GM12801 (cell line): ENCODE measurements around the gene C15orf61.

Experiments used
- TF ChIP-seq, protein P1 (sequence below): IDR thresholded peaks from one replicate; pipeline ENCODE4 v1.5.1; 2011; ENCODE audit warnings: control low read depth; ENCODE audit not compliant: insufficient read length; ENCODE audit errors: extremely low read depth

The C15orf61 gene

DNA sequence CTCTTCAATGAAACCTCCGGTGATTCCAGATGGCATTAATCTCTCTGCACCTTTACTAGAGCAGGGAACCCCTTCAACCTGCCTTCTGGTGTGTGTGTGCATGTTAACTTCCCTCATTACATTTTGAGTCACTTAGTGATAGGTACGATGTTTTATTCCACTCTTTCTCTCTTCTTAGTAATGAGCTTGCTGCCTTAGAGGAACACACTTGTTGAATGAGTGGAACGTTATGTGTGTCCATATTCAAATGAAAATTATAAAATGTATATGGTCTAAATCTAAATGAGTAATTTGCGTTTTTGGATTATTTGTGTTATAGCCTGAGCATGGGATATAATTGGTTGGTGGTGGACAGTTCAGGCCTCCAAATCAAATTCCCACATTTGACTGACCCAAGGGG, 33.6 kb downstream of the C15orf61 start:
- TF ChIP-seq, protein P1, sequence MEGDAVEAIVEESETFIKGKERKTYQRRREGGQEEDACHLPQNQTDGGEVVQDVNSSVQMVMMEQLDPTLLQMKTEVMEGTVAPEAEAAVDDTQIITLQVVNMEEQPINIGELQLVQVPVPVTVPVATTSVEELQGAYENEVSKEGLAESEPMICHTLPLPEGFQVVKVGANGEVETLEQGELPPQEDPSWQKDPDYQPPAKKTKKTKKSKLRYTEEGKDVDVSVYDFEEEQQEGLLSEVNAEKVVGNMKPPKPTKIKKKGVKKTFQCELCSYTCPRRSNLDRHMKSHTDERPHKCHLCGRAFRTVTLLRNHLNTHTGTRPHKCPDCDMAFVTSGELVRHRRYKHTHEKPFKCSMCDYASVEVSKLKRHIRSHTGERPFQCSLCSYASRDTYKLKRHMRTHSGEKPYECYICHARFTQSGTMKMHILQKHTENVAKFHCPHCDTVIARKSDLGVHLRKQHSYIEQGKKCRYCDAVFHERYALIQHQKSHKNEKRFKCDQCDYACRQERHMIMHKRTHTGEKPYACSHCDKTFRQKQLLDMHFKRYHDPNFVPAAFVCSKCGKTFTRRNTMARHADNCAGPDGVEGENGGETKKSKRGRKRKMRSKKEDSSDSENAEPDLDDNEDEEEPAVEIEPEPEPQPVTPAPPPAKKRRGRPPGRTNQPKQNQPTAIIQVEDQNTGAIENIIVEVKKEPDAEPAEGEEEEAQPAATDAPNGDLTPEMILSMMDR, result no peak

- TF ChIP-seq, protein P1, result no peak
These were observed 36.1 kb downstream of the C15orf61 start for GRCh38 chr15:67556976-67557570.

- TF ChIP-seq, protein P1, result no peak
These were observed 37.6 kb downstream of the C15orf61 start for GRCh38 chr15:67558502-67558901.

GRCh38 chr15:67559158-67559557, 38.2 kb downstream of the C15orf61 start:
- TF ChIP-seq, protein P1, result no peak

DNA sequence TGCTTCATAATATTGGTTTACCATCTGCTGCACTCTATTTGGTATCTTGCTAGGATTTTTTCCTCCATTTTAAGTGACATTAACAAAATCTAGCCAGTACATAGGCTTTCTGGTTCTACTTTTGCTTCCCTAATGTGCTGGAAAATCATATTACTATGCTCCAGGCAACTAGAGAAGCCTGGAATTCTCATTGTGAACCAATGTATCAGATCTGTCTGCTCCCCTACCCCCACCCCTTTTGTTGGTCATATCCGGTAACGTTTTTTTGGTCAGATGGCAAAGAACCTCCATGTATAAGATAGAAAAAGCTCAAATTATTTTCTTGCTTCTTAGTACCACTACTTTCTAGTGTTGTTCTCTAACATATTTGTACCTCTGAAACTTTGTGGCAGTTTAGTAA, 38.6 kb downstream of the C15orf61 start:
- TF ChIP-seq, protein P1, result no peak

- TF ChIP-seq, protein P1, result no peak
These were observed 39.4 kb downstream of the C15orf61 start for GRCh38 chr15:67560320-67560719.

DNA sequence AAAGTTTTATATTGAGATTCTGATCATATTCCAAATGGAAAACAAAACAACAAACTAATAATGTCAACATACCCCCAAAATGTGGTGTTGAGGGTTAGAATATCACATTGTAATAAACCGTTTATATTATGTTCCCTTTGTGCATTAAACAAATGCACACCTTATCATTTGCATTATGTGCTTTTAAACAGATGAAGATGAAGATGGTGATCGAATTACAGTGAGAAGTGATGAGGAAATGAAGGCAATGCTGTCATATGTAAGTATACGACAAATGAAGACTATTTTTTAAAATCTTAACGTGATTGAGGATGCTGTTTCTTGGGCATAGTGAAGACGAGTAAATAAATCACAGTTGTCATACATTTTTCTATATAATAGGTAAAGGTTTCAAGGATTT, 42.2 kb downstream of the C15orf61 start:
- TF ChIP-seq, protein P1, result no peak
